OCI-LY3 (cell line): ENCODE measurements around the gene SYCP1.
A peak's percentile ranks its signal among the peaks of the same experiment; 100 is the strongest.

Source experiments
- H2AFZ ChIP-seq: fragments of 200-600, 300-600 bp; shearing (Covaris generic); 2 replicates; pipeline ENCODE4 v1.6.0; 2014; ENCODE audit warnings: antibody characterized with exemption, low read depth, low read length
- H3K27ac ChIP-seq: fragments of 200-600, 300-600 bp; sonication (generic); 2 replicates; pipeline ENCODE4 v1.5.1; 2014; ENCODE audit warnings: mild to moderate bottlenecking, low read length, moderate library complexity, mixed read lengths
- H3K27me3 ChIP-seq: fragments of 200-600, 300-600 bp; sonication (generic); 2 replicates; pipeline ENCODE4 v1.6.1; 2014; ENCODE audit warnings: low read depth, low read length, mixed read lengths
- H3K36me3 ChIP-seq: fragments of 200-600, 300-600 bp; sonication (generic); replicated peaks from 2 replicates; pipeline ENCODE3; 2014; ENCODE audit warnings: low read depth, low read length, mixed read lengths
- H3K4me1 ChIP-seq: fragments of 300-600, 200-600 bp; sonication (generic); 2 replicates; pipeline ENCODE4 v1.6.1; 2014; ENCODE audit warnings: low read length, mixed read lengths
- H3K4me2 ChIP-seq: fragments of 200-600, 300-600 bp; sonication (generic); 2 replicates; pipeline ENCODE4 v1.6.1; 2014; ENCODE audit warnings: low read length, mixed read lengths
- H3K4me3 ChIP-seq: fragments of 300-600, 200-600 bp; sonication (generic); 2 replicates; pipeline ENCODE4 v1.5.1; 2014; ENCODE audit warnings: antibody characterized with exemption, mild to moderate bottlenecking, low read length, moderate library complexity
- H3K79me2 ChIP-seq: fragments of 300-600, 200-600 bp; shearing (Covaris generic); 2 replicates; pipeline ENCODE4 v1.6.1; 2014; ENCODE audit warnings: mild to moderate bottlenecking, low read length, mixed read lengths
- H3K9ac ChIP-seq: fragments of 300-600, 200-600 bp; shearing (Covaris generic); 2 replicates; pipeline ENCODE4 v1.6.0; 2014; ENCODE audit warnings: mild to moderate bottlenecking, low read length, moderate library complexity
- H3K9me3 ChIP-seq: fragments of 200-600, 300-600 bp; shearing (Covaris generic); 2 replicates; pipeline ENCODE4 v1.6.1; 2014; ENCODE audit warnings: low read length, mixed read lengths; ENCODE audit not compliant: insufficient read depth
- H4K20me1 ChIP-seq: fragments of 200-600, 300-600 bp; sonication (generic); 2 replicates; pipeline ENCODE4 v1.6.1; 2016; ENCODE audit warnings: low read length, mixed read lengths; ENCODE audit not compliant: insufficient read depth
- CTCF ChIP-seq: fragments of 200-600, 300-600 bp; sonication (generic); IDR thresholded peaks from 2 replicates; pipeline ENCODE4 v1.5.1; 2014; ENCODE audit warnings: antibody characterized with exemption, low read length, low read depth
- EZH2phosphoT487 ChIP-seq: fragments of 200-600 bp; shearing (Covaris generic); IDR thresholded peaks from 2 replicates; pipeline ENCODE4 v1.6.1; 2018; ENCODE audit warnings: antibody characterized with exemption, mixed run types, low read depth

The SYCP1 gene

GRCh38 chr1:114959423-114959822 is 104.8 kb downstream of the SYCP1 start:
- H3K9me3 ChIP-seq: no peaks in the 10 kb centered on the region
- no peaks in the 10 kb centered on the region for H3K4me1 ChIP-seq
- no peak overlapping the region for H3K4me3 ChIP-seq
- H3K27ac ChIP-seq: no peak overlapping the region
- no peak overlapping the region for H3K4me2 ChIP-seq
- H2AFZ ChIP-seq: no peak overlapping the region
- no peaks in the 10 kb centered on the region for H3K79me2 ChIP-seq
- no peaks in the 10 kb centered on the region for H3K36me3 ChIP-seq
- no peaks in the 10 kb centered on the region for H3K27me3 ChIP-seq
- H4K20me1 ChIP-seq: no peaks in the 10 kb centered on the region
- no peak overlapping the region for H3K9ac ChIP-seq
- TF ChIP-seq EZH2phosphoT487: no peak
- TF ChIP-seq CTCF: no peak

DNA sequence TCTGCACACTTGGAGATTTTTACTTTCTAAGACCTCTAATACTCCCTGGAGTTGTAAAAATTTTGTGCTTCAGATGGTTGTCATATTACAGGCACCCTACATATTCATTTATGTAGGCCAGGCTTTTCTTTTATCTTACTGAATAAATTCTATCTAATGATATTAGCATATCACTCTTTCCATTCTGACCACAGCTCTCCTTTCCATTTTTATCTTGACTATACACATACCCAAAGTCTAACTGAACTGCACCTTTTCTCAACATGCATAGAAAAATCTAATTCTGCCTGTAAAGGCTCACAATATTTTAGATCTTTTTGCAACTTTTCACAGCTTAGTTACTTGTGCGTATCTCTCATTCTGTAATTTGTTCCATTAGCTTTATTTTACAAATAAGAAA is 122.2 kb downstream of the SYCP1 start:
- Histone ChIP-seq H3K27me3 (no peaks in the 10 kb centered on the region), H3K4me1 (no peaks in the 10 kb centered on the region)
- TF ChIP-seq EZH2phosphoT487 (no peak), CTCF (no peak)

DNA sequence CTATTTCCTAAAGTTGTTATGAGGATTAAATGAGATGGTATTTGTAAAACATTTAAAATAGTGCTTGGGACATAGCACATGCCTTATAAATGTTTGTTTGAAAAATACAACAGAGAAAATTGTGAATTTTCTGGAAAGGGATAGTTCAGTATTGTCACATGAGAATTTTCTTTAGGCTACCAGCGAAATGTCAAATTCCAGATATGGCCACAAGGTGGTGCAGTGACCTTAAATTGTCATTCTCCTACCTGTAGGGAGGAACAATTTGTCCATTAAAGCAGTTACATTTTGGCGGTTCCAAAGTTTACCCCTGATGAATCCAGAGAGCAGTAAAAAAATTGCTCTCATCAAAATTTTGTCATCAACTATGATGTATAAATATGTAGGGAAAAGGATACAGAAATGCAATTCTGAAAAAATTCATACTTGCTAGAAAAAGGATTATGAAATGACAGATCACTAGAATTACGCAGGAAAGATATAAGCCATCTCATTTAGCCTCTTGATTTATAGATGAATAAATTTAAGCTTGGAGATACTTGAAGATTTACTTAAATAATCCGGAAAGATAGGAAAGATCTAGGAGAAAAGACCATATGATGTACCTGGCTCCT is 124.7 kb downstream of the SYCP1 start:
- Histone ChIP-seq H3K36me3 (no peaks in the 10 kb centered on the region), H3K27me3 (no peaks in the 10 kb centered on the region), H3K9me3 (no peaks in the 10 kb centered on the region), H4K20me1 (no peaks in the 10 kb centered on the region), H2AFZ (no peak overlapping the region), H3K4me2 (no peak overlapping the region), H3K4me1 (no peaks in the 10 kb centered on the region), H3K4me3 (no peak overlapping the region), H3K27ac (no peak overlapping the region), H3K9ac (no peak overlapping the region), H3K79me2 (no peaks in the 10 kb centered on the region)
- no peak for TF ChIP-seq EZH2phosphoT487
- peak; percentile 63 for TF ChIP-seq CTCF

More for the DNA sequence above, 122.2 kb downstream of the SYCP1 start:
- Histone ChIP-seq H4K20me1 (no peaks in the 10 kb centered on the region), H3K36me3 (no peaks in the 10 kb centered on the region), H3K79me2 (no peaks in the 10 kb centered on the region), H3K4me2 (no peak overlapping the region), H3K9ac (no peak overlapping the region), H2AFZ (no peak overlapping the region), H3K9me3 (no peaks in the 10 kb centered on the region), H3K27ac (no peak overlapping the region), H3K4me3 (no peak overlapping the region)

DNA sequence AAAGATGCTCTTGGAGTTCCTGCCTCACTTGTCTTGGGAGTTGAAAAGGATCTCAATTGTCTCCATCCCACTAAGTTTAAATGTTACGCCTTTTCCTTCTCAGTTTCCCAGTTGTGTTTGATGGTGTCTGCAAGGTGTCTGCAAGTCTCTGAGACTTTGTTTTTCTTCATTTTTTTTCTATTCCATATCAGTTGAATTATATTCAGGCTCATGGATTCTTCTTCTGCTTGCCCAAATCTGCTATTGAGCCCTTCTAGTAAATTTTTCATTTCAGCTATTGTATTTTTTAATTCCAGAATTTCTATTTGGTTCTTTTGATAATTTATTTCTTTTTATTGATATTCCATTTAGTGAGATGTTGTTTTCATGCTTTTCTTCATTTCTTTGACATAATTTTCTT is 127.6 kb downstream of the SYCP1 start:
- no peak overlapping the region for H3K9ac ChIP-seq
- no peaks in the 10 kb centered on the region for H4K20me1 ChIP-seq
- no peak overlapping the region for H2AFZ ChIP-seq
- H3K4me1 ChIP-seq: no peaks in the 10 kb centered on the region
- no peaks in the 10 kb centered on the region for H3K79me2 ChIP-seq
- no peaks in the 10 kb centered on the region for H3K36me3 ChIP-seq
- no peak overlapping the region for H3K4me3 ChIP-seq
- TF ChIP-seq CTCF: no peak
- TF ChIP-seq EZH2phosphoT487: no peak
- no peak overlapping the region for H3K27ac ChIP-seq
- H3K9me3 ChIP-seq: no peaks in the 10 kb centered on the region
- H3K27me3 ChIP-seq: no peaks in the 10 kb centered on the region
- no peak overlapping the region for H3K4me2 ChIP-seq
